Cardiac fibroblast (primary cell): ENCODE data around the gene PLEKHA1.

Source experiments
- DNase-seq, 2 donors: peaks; one replicate each; pipeline versions ENCODE4 v3.0.0 to v3.0.0-alpha.2; 2010; ENCODE audit warnings: low read depth in 2 of 2
- H3K4me3 ChIP-seq, 2 donors: replicated peaks in 1 of 2; 1 replicate in 1 of 2; 2 replicates in 1 of 2; pipeline ENCODE4 v1.5.1; 2011; ENCODE audit warnings: low read depth in 2 of 2, low read length in 2 of 2, mild to moderate bottlenecking in 2 of 2, moderate library complexity in 1 of 2
- CTCF ChIP-seq: IDR thresholded peaks from one replicate; pipeline ENCODE4 v1.5.1; 2011; ENCODE audit warnings: low read depth, mild to moderate bottlenecking, low read length, inconsistent platforms

PLEKHA1 gene

GRCh38 chr10:122346326-122346950 lies 28.1 kb upstream of the PLEKHA1 start:
- TF ChIP-seq CTCF, result no peak
- DNase-seq, result no peak

GRCh38 chr10:122347170-122347841 lies 27.2 kb upstream of the PLEKHA1 start:
- no peak for DNase-seq
- TF ChIP-seq CTCF, result no peak
- no peak overlapping the region for H3K4me3 ChIP-seq

More at GRCh38 chr10:122346326-122346950, 28.1 kb upstream of the PLEKHA1 start:
- no peak overlapping the region for H3K4me3 ChIP-seq

- DNase-seq, result no peak
- no peak for TF ChIP-seq CTCF
- H3K4me3 ChIP-seq, result no peak overlapping the region
Measured at GRCh38 chr10:122348512-122348911, 26.0 kb upstream of the PLEKHA1 start.

- no peak for TF ChIP-seq CTCF
- H3K4me3 ChIP-seq, result no peak overlapping the region
- no peak for DNase-seq
Measured at GRCh38 chr10:122348935-122349361, 25.6 kb upstream of the PLEKHA1 start.

GRCh38 chr10:122349758-122350369 lies 24.6 kb upstream of the PLEKHA1 start:
- TF ChIP-seq CTCF, result no peak
- DNase-seq, result no peak
- no peak overlapping the region for H3K4me3 ChIP-seq

- no peak overlapping the region for H3K4me3 ChIP-seq
- no peak for DNase-seq
- no peak for TF ChIP-seq CTCF
Measured at GRCh38 chr10:122350893-122351292, 23.6 kb upstream of the PLEKHA1 start.
